GM12801 (cell line): ENCODE data around the gene ERP44.

Experiments used
- CTCF ChIP-seq: IDR thresholded peaks from one replicate; pipeline ENCODE4 v1.5.1; 2011; ENCODE audit warnings: control low read depth; ENCODE audit not compliant: insufficient read length; ENCODE audit errors: extremely low read depth

The ERP44 gene

GRCh38 chr9:100083448-100084127 is 15.2 kb downstream of the ERP44 start:
- TF ChIP-seq CTCF = no peak

DNA sequence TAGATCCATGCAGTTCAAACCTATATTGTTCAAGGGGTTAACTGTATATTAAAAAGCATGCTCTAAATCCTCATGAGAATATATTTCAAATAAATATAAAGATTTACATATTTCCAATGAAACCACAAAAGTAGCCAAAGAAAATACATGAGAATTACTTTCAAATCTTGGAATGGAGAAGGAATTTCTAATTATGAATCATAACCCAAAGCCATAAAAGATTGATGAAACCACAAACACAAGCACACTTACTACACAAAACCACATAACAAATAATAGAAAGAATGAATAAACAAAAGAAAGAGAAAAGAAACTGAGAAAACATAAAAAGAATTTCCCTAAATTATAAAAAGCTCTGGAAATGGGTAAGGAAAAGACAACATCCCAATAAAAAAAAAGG is 16.0 kb downstream of the ERP44 start:
- TF ChIP-seq CTCF = no peak

GRCh38 chr9:100074989-100075388 is 23.8 kb downstream of the ERP44 start:
- no peak for TF ChIP-seq CTCF

DNA sequence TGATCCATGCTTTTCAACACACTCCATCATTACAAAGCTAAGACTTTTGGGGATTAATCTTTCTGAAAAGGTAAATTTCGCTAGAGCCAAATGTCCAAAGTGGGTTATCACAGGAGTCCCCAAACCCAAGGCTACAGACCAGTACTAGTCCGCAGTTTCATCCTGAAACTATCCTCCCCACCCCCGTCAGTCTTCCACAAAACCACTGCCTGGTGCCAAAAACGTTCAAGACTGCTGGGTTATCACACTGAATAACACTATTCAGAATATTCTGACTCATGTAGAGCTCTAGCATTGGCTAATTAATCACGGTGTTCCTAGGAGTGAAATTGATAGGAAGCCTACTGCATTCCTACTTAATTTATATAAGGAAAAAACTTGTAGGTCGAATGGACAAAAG is 24.7 kb downstream of the ERP44 start:
- TF ChIP-seq CTCF = no peak

DNA sequence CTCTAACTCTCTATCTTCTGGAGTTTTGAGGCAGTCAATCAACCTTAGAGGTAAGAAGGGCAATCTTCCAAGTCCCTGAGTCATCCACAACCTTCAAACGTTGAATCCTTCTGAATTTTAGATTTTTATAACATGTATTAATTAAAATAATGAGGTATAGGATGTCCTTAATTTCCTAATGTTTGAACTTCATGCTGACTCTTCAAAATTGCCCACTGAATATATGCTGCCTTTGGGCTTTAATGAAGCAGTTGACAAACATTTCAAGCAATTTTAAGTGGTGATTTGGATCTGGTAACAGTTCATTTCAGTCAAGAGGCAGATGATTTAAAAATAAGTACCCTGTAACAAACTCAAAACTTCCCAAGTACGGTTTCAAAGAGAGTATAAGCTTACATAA is 26.0 kb downstream of the ERP44 start:
- no peak for TF ChIP-seq CTCF

DNA sequence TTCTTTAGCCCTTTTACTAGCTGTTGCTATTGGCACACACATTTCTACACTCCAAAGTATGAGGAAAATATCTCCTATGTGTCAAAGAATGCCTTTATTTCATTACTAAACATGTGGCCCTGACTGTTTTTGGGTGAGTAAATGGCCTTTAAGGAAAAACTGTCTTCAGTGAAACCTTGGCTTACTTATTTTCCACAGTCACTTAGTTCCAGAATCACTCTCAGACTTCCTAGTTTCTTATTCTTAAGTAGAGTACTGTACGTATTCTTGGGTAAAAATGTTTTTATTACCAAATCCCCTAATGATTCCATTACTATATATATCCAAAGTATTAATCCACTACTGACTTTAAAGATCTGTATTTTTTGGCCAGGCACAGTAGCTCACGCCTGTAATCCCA is 27.5 kb downstream of the ERP44 start:
- TF ChIP-seq CTCF = no peak

GRCh38 chr9:100070104-100071041 is 28.4 kb downstream of the ERP44 start:
- TF ChIP-seq CTCF = no peak
